Stimulated activated CD4-positive, alpha-beta T cell treated with anti-CD3 and anti-CD28 coated beads, Interleukin-2, amount 100 ng/mL, for 4 hours (primary cell): ENCODE data around the gene SNX18.

Experiments used
- DNase-seq: peaks from one replicate; pipeline ENCODE4 v3.0.0-alpha.2; 2020; ENCODE audit warnings: low read depth

Gene SNX18

DNA sequence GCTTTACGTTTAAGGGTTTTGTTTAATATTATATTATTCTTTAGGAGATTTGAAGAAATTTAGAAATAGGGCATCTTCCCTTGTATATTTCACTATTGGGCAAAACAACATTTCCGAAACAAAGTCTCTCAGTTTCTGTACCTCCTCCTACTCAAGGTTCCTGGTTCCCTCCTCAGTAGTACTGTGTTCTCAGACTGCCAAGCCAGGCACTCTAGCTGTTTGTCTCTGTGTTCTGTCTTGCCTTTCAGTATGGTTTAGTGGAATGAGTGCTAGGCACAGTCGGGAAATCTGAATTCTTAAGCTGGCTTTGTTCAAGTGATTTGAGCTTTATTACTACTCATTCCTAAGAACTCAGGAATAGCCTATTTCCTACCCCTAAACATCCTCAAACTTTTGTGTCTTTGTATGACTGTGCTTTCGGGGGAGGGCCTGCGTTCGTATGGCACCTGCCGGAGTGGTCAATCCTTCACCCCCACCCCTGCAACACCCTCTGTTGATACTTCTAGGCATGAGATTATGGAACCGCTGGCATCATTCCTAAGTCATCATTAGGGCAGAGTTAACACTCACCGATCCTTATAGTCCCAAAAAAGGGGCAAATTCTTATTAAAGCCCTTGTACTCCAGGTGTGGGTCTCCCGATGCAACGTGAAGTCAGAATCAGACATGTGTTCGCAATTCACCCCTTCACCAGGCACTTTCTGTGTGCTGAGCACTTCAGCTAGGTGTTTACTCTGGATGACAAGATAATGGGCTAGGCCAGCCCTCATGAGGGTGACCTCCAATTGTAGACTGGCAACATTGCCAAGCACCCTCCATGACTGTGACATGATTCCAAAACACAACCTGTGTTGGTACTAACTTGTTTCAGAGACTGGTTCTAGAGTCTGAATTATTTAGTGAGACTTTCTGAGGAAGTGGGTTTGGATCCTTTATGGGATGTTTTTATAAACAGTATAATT, 24.5 kb downstream of the SNX18 start:
- DNase-seq: no peak

DNA sequence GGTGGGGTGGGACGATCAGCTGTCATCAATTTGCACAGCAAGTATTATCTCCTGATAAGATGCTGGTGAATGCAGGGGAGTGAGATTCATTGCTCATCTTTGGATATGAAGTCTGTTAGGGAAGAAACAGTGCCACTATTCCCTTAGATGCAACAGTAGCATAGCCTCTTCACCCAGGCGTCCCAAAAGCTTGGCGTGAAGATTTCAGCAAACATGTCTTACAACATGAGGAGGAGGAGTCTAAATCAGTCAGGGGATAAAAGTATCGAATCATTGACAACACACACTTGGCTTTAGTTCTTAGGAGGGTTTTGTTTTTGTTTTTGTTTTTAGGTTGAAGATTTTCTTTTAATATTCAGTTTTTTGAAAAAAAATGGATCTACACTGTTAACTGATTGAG, 26.5 kb downstream of the SNX18 start:
- no peak for DNase-seq

DNA sequence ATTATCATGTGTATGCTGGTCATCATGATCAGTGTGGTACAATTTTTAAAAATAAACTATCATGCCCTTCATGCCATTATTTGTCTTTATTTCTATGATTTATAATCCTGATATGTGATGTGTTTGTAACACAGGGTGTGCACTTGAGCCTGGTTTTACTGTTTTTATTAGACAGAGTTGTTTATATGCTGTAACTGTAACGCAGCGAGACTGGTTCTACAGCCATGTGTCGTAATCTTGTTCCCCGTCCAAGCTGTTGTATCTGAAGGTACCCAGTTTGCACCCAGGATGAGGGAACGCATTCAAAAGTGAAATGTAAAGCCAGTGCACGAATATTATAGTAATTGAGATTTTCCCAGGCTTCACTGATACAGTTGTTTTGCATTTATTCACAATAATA, 28.2 kb downstream of the SNX18 start:
- no peak for DNase-seq

DNA sequence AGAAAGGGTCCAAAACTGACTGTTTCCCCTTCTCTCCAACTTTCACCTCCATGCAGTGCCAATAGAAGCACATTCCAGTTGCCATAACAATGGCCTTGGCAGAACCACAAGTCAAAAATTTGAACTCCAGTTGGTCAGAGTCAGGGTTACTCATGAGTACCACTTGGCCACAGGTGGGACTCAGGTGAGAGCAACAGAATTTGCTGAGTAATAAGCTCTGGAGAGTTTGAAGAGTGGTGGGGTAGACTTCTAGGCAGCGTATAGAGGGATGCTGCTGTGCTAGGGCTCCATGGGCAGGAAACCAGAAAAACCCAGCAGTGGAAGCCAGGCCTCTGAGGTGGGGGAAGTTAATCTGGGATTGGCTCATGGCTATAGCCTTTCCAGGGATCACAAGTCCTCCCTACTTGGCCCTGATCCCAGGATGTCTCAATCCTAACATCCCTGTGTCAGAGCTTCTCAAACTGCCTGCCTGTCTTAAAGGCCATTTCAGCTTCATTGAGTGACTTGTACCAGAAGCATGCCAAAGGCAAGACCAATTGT, 30.2 kb downstream of the SNX18 start:
- no peak for DNase-seq

DNA sequence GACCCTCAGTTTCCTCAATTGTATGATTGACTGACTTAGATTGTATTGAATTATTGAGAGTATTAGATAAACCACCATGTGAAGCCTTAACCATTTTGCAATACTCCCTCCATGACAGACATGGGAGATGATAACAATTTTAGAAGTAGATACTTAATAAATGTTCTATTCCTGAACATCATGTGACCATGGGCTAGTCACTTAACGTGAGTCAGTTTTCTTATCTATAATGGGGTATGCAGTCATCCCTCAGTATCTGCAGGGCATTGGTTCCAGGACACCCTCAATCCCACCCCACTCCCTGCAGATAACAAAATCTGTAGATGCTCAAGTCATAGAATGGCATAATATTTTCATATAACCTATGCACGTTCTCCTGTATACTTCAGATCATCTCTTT, 31.0 kb downstream of the SNX18 start:
- no peak for DNase-seq

DNA sequence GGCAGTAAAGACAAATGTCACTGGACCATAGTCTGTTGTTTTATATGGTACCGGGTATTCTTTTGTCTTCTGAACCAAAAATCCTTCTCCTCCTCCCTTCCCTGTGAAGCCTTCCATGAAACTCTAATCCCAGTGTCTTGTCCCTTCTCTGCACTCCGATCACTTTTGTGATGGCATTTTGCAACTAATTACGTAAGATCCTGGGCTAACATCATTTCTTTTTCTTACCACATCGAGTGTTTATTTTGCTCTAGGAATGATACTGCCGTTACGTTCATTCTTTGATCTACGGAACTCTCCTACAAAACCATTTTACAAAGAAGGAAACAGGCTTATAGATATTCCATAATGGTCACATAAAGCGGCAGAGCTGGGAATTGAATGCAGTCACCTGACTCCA, 33.7 kb downstream of the SNX18 start:
- DNase-seq: no peak

DNA sequence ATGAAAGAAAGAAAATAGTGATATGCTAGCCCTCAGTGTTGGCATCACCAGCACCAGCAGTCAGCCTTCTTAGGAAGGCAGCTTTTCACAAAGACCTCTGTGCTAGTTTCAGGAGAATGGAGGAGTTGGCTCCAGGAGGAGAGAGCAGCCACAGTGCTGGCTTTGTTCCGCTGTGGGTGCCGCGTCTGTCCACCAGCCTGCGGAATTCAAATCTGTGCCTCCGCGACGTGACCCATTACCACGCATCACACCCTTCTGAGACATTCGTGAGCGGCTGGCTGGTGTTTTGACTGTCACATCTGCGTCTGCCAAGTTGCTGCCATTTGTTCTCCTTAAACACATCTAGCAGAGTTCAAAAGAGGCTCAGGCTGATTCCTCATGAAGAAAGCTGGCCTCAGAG, 34.4 kb downstream of the SNX18 start:
- DNase-seq: no peak

DNA sequence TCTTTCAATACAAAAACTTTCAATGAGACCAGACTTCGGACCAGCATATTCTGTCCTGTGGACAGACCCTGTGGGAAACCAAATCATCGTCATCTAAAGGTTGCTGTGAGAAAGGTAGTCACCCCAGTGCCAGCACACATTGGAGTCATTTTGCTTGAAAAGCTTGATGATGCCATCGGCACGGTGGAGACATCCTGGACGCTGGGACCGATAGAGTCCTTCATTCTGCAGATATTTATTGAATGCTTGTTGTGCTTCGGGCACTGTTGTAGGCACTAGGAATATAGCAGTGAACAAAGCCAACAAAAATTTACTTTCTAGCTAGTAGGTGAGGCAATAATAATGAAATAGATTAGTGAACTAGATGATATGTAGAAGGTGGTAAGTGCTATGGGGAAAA, 34.9 kb downstream of the SNX18 start:
- no peak for DNase-seq

DNA sequence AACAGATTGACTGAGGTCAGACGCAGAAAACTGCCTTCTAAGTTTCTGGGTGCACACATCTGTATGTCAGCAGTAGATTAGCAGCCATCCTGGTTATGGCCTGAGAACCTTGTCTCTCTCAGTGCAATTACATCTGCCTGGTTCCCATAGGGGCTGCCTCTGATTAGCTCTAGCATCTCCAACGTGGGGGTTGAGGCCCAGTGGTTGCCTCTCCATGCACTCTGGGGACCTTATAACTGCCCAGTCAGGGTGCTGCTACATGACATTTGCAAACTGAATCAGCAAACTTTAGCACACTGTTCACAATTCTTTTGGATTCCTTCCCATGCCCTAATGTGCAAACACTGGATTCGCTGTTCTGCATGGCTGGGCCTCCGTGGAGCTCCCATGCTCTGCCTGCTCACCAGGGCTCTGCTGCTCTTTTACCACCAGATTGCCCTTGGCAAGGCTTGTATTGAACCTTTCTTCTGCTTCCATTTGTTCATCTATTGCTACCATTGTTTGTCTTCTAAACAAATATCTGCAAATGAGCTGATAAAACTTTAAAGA, 36.2 kb downstream of the SNX18 start:
- DNase-seq: no peak

DNA sequence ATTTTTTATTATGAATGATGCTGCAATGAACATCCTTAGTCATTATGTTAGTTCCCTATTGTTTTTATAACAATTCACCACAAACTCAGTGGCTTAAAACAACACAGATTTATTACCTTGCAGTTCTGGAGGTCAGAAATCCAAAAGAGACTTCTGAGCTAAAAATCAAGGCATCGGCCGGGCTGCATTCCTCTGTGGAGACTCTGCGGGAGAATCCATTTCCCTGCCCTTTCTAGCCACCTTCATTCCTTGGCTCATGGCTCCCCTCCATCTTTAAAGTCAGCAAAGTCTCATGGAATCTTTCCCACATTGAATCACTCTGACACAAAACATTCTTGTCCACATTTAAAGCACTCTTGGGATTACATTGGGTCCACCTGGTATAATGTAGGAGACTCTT, 38.6 kb downstream of the SNX18 start:
- DNase-seq: no peak

DNA sequence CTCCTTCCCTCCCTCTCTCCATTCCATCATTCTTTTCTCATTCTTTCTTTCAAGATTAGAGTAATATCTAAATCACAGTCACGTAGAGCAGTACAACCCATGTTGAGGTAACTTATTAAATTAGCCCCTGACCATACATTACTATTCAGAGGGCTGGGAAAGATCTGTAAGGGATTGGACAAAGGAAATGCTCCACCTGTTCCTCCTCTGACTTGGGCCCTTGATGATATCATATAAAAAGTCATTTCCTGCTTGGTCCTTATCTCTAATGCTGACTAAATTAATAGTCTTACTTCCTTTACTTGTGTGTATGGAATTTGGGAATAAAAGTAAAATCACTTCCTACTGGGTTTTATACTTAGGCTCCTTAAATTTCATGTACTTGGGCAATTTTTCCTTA, 40.8 kb downstream of the SNX18 start:
- DNase-seq: no peak

DNA sequence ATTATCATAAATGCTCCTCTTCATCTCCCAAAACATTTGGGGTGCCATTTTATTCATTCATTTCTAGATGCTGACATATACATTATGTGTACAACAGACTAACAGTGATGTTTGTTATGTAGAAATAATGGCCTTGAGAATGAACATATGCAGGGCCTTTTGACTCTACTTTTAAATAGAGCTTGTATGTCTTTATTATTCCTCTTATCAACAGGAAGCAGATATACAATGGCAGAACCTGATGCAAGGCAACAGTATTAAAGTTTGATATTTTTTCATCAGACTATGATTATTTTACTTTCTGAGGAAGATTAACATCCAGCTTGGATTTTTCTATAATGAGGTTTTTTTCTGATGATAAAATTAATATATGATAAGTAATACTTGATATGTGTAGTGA, 44.1 kb downstream of the SNX18 start:
- no peak for DNase-seq

DNA sequence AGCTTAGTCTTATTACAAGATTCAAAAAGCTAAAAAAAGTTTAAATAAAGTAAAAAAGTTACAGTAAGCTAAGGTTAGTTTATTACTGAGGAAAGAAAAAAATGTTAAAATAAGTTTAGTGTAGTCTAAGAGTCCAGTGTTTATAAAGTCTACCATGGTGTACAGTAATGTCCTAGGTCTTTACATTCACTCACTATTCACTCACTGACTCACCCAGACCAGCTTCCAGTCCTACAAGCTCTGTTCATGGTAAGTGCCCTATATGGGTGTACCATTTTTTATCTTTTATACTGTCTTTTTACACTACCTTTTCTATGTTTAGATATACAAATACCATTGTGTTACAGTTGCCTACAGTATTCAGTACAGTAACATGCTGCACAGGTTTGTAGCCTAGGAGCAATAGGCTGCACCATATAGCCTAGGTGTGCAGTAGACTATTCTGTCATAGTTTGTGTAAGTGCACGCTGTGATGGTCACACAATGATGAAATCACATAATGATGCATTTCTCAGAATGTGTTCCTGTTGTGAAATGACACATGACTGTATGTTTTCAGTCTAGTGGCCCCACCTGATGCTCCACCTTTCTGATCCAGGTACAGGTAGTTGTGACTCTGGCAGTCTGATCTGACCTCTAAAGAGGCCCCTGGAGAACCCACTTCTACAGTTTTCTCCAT, 45.7 kb downstream of the SNX18 start:
- DNase-seq: no peak

DNA sequence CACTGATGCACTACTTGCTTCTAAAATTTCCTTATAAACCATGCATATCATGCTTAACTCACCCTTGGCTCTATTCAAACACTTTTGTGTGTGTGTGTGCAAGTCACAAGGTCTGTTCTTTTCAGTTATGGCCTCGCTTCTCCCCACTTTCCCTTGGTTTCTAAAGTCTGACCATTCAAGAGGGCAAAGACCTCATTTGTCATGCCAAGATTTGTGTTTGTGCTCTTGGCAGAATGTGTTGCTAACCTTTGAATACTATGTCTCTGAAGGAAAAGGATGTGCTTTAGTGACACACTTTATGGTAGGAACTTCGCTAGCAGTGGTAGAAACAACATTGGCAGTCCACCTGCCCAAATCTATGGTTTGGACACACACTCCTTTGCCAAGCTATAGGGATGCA, 50.4 kb downstream of the SNX18 start:
- DNase-seq: no peak

DNA sequence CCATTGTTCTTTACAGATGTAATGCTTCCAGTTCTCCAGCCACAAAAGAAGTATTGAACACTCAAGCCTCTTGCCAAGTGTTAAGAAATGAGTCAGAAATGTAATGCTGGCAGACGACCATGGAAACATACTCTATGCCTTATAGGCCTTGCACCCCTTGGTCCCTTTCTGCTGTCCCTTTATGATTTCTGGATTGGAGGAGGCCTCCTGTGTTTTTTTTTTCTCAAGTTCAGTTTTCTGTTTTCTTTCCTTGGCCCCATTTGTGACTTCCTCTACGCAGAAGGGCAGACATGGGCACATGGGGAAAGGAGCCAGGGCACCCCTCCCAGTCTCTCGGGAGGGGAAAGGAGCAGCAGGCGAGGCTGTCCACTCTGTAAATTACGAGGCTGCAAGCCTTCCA, 53.4 kb downstream of the SNX18 start:
- no peak for DNase-seq

DNA sequence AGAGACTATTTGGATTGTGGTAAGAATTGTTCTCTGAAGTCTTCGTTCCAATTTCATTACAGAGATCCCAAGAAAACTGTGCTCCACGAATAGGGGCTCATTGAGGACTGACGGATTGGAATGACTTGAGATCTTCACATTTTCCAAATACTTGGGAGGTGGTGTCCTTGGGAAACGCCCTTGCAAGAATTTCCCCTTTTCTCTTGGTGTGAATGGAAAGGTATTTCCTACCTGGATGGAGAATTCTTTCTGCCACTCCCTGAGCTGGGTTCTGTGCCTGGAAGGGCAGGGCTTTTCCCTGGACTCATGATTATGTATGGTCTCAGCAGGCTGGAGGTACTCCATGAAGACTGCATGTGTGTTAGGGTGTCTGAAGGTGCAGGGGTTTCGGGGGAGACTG, 53.9 kb downstream of the SNX18 start:
- DNase-seq: no peak

DNA sequence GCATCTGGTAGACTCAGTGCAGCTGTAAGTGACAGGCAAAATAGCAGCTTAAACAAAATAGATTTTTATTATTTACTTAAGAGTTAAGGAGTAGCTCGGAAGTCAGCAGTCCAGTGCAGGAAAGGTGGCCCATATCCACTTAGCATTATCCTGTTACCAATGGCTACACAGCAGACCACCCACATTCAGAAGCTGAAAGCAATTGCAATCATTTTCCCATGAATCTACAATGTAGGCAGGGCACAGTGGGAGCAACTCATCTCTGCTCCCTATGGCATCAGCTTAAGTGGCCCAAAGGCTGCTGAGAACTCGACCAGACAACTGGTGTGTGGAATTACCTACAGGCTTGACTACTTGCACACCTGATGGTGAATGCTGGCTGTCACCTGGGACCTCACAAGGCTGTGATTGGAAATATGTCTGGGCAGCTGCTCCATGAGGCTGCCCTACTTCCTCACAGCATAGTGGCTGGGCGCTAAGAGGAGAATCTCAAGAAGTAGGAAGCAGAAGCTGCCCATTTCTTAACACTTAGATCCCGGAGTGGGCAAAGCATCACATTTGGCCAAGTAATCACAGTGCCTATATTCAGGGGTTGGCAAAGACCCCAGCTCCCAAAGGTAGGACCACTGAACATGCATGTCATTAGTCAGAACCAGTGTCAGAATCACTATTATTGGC, 56.4 kb downstream of the SNX18 start:
- no peak for DNase-seq

DNA sequence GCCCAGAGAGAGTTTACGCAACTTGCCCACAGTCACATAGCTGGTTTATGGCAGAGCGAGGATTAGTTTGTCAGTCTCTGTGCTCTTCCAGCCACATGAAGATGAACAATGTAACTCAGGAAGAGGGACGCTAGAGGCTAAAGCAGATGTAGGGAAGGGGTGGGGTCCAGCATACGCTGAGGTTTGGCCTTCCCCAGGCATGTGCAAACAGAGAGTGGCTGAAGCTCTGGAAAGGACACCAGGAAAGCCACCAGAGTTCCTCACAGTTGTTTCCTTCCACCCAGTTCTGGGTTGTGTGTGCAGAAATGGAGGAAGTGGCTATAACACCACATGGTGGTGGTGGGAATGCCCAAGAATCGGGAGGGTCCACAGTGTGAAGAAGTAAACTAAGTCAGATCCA, 60.0 kb downstream of the SNX18 start:
- DNase-seq: no peak

DNA sequence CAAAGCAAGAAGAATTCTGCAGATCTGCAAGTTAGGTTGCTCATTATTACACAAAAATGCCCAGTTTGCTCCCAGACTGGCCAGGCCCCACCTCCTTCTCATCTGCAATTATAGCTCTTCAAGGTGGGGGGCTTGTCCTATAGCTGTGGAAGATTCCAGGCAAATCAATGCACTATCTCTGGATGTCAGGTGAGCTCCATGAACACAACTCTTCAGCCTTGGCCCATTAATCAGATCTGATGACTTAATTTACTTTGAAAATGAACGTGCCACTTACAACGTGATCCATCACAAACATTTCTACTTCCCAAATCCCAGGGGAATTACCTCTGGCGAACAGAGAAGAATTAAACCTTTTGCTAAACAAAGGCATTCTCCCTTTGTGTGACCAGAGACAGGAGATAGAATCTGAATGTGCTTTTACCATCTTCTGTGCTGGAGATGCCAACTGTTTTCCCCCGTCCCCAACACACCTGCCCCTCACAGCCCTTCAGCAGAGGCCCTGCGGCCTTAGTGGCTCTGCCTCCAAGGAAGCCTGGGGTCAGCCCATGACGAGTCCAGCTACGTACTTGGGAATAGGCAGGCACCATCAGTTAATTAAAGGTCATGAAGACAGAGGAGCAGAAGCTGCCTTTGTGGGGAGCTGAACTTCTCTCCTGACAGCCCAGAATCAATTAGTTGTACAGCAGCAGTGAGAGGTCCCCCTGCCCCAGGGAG, 60.5 kb downstream of the SNX18 start:
- no peak for DNase-seq

DNA sequence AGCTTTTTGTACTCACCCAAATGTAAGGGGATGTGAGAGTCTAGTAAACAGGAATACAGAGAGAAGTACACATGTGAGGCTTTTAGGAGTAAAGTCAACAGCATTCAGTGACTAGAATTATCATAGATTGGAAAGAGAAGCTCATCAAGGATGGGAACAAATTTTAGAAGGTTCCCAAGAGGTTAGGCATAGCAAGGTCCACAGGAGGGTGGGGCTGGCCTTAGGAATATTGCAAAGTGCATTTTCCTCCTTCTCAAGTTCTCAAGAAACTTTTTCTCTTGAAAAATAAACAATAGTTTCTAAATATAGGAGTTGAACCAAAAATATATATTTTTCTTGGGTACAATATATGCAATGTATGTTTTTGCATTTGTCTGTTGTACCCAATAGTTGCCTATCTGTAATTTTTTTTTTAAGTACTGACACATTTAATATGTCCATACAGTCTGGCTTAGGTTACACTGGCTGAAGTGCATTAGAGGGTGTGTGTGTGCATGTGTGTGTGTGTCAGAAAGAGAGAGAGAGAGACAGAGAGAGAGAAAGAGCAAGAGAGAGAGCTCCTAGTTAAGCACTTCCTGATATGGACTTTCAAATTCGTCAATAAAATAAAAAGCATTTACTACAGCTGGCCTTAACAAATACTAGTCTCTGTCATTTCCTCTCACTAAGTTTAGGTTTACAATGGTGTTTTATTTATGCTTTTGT, 62.2 kb downstream of the SNX18 start:
- DNase-seq: no peak
